Astrocyte of the spinal cord (primary cell): ENCODE measurements around the gene ODAD2.
"Not testable (repeated sequence)": the region's sequence is repeated elsewhere in the genome, so short reads cannot be mapped to it uniquely, and the experiment has no call there.

Experiments used
- DNase-seq: peaks from one replicate; pipeline ENCODE4 v3.0.0; 2011; ENCODE audit warnings: low read depth, low spot score
- H3K4me3 ChIP-seq: 2 replicates; pipeline ENCODE4 v1.5.1; 2011; ENCODE audit warnings: low read depth, mild to moderate bottlenecking, low read length, moderate library complexity
- CTCF ChIP-seq: IDR thresholded peaks from 2 replicates; pipeline ENCODE4 v1.5.1; 2012; ENCODE audit warnings: low read depth, mild to moderate bottlenecking, low read length, inconsistent platforms
- in situ Hi-C: cut with HindIII; loops from 2 replicates; pipeline ENCODE4 v1.10.0; 2017; ENCODE audit warnings: low sequenced_read_pairs

ODAD2 gene

DNA sequence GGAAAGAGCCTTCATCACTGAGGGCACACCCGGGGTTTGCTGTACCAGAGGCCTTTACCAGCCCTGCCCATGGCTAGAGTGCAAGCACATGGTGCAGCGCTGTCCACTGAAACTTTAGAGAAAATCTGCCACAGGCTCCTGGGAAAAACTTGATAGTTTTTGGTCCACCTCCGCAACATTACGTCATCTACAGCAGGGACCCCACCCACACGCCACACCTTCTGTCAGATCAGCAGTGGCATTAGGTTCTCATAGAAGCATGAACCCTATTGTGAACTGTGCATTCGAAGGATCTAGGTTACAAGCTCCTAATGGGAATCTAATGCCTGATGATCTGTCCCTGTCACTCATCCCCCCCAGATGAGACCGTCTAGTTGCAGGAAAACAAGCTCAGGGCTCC lies 2.5 kb upstream of the ODAD2 start:
- DNase-seq: no peak
- in situ Hi-C loops: no loop called here
- no peak for TF ChIP-seq CTCF
- no peak overlapping the region for H3K4me3 ChIP-seq

DNA sequence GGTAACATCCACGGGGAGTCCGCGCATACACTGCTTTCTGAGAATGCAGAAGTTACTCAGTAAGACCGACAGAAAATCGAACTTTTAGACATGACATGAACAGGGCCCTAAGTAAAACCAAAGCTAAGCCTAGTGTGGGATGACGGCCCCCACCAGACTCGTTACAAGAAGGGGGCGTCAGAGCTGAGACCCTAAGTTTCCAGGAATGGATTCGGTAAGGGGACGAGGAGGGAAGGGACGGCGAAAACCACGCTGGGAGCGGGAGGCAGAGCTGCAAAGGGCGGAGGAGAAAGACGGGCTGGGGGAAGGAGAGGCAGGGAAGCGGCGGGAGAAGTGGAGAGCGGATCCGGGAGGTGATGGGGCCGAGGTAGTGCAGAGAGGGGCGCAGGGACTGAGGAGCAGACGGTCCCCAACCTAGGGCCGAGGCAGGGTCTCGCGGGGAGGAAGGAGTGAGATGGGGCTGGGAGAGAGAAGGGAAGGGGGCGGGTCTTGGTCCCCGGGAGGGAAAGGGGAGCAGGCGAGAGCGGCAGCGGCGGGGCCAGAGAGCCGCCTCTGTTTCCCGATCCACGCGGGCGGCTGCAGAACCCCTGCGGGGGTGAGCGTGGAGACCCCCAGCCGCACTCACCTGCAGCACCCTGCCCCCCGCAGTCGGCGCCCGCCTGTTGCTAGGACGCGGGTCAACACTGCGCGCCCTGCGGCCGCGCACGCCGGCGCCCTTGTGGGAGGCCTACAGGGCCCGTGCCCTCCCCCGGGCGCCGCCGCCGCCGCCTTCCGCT lies 513 bp downstream of the ODAD2 start:
- DNase-seq: peak; percentile 57
- in situ Hi-C loops: no loop called here
- TF ChIP-seq CTCF: no peak
- H3K4me3 ChIP-seq: peak overlapping the region; percentile 68

GRCh38 chr10:27997865-27998177 lies 1.1 kb downstream of the ODAD2 start:
- H3K4me3 ChIP-seq: peak overlapping the region; percentile 68
- in situ Hi-C loops: no loop called here
- no peak for TF ChIP-seq CTCF
- peak; percentile 1 for DNase-seq

DNA sequence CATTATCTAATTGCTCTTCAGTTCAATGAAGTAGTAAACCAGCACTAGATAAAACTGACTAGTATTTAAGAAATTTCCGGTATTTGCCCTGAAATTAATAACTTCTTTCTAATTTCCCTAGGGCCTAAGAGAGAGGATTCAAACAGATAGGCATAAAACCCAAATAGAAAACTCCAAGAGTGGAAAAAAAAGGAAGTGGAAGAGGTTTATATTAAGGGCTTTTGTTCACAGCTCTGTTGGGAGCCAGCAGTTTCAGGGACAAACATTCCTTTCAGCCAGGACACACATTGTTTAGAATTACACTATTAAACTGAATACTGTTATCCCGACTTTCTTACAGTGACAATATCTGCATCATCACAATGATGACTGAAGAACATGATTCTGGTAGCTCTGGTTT lies 3.6 kb downstream of the ODAD2 start:
- in situ Hi-C loops: no loop called here
- no peak for TF ChIP-seq CTCF
- no peak overlapping the region for H3K4me3 ChIP-seq
- no peak for DNase-seq

GRCh38 chr10:27989357-27989756 lies 9.5 kb downstream of the ODAD2 start:
- in situ Hi-C loops, DNase-seq, H3K4me3 ChIP-seq: not testable (repeated sequence)

DNA sequence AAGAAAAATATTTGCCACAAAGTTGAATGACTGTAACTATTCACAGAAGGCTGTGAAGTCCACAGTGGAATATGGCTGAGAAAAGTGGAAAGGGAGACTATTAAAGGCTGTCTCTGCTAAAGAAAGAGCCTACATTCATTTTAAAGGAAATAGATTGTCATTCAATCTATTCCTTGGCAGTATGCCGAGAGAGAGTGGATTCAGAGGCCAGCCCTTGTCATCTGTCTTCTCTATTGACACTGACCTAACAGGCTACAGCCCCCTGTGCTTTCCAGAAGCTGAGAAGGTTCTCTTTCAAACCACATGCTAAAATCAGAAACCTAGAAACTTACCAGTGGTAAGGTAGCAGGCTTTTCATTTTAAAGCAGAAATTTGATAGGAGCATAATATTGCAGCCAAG lies 12.1 kb downstream of the ODAD2 start:
- in situ Hi-C loops: no loop called here
- no peak overlapping the region for H3K4me3 ChIP-seq
- DNase-seq: no peak
- no peak for TF ChIP-seq CTCF

- in situ Hi-C loops: no loop called here
- TF ChIP-seq CTCF: no peak
- H3K4me3 ChIP-seq: no peak overlapping the region
- no peak for DNase-seq
These were observed 15.9 kb downstream of the ODAD2 start for GRCh38 chr10:27982875-27983543.
